BJ (cell line): ENCODE measurements around the gene AHI1. TPM values are rescaled to one million over a fixed set of nuclear protein-coding genes. Genes with fewer than 3 reads are reported as not detected.
A peak's percentile ranks its signal among the peaks of the same experiment; 100 is the strongest.

Experiments used
- CTCF ChIA-PET: fragments of 350-600 bp; formaldehyde crosslinking; extraction: SDS; loops from one replicate; lab custom pipeline; 2021; ENCODE audit warnings: antibody characterized with exemption, inconsistent platforms; lab: Yijun Ruan, JAX
- POLR2A ChIA-PET: fragments of 300-600 bp; sonication (Branson Sonifier 250); formaldehyde crosslinking; extraction: SDS; loops from one replicate; lab custom pipeline; 2021; ENCODE audit warnings: antibody characterized with exemption; lab: Charles Lee
- DNase-seq: peaks from one replicate; pipeline ENCODE4 v3.0.0-alpha.2; 2011; ENCODE audit warnings: low read depth
- H3K27me3 ChIP-seq: 2 replicates; pipeline ENCODE4 v1.6.0; 2011; ENCODE audit warnings: low read length; ENCODE audit not compliant: control insufficient read depth, insufficient read depth
- H3K36me3 ChIP-seq: 2 replicates; pipeline ENCODE4 v1.5.1; 2011; ENCODE audit warnings: low read length; ENCODE audit not compliant: control insufficient read depth, insufficient read depth
- H3K4me3 ChIP-seq: 2 replicates; pipeline ENCODE4 v1.5.1; 2011; ENCODE audit warnings: low read depth, mild to moderate bottlenecking, control low read depth, low read length
- CTCF ChIP-seq: IDR thresholded peaks from 2 replicates; pipeline ENCODE4 v1.5.1; 2011; ENCODE audit warnings: low read depth, mild to moderate bottlenecking, control low read depth, inconsistent platforms, low read length, moderate library complexity; ENCODE audit not compliant: insufficient read depth
- polyA plus RNA-seq: library from polyadenylated mRNA; depleted of rRNA; stranded (reverse); fragments of >200 nt; gene quantifications from 2 replicates; pipeline ENCODE4 v1.2.3, GENCODE V29; 2011

The AHI1 gene
- polyA plus RNA-seq, 1 experiment = 7.9 TPM

DNA sequence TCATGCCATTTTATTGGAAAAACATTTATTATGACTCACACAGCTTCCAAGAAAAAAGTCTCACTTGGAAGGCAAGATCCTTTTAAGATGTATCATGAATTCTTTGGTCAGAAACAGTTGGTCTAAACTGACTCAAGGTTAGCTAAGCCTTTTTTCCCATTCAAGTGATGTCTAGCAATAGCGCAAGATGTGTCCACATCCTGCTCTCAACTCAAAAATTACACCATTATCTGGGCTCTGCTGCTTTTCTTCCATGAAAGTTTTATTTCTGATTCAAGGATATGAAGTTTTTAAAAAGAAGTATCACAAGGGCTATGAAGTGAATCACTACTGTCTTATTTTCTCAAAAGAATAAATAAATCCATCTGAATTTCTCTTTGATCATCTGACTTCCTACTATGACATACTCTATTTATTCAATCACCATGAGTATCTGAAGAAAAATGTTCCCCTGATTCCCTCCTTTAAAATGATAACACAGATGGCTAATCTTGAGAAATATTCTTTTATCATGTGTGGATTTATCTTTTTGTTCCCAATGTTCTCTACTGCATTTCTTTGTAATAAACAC, 139.2 kb downstream of the AHI1 start:
- CTCF ChIA-PET = no interaction called here

DNA sequence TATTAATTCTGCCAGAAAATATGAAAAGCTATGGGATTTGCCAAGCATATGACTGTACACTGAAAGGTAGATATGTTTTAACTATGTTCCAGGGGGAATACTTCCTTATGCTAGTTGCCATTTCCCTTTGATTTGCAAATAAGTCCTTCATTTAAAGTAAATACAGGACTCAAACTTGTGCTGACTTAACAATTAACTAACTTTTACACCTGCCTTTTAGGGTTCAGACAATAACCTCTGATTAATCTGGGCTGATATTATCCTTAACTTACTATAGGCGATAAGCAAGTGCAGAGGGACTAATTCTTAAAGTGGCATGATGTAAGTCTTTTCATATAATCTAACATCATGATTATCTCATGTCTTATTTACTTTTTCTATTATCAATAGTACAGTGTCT, 143.1 kb downstream of the AHI1 start:
- DNase-seq = no peak
- no peak overlapping the region for H3K4me3 ChIP-seq
- ChIA-PET CTCF (no interaction called here), POLR2A (no interaction called here)
- H3K36me3 ChIP-seq = no peaks in the 10 kb centered on the region
- no peak for TF ChIP-seq CTCF
- H3K27me3 ChIP-seq = no peaks in the 10 kb centered on the region

More for the DNA sequence above, 139.2 kb downstream of the AHI1 start:
- H3K27me3 ChIP-seq = no peaks in the 10 kb centered on the region
- H3K36me3 ChIP-seq = no peaks in the 10 kb centered on the region
- no peak for TF ChIP-seq CTCF
- peak; percentile 86 for DNase-seq
- POLR2A ChIA-PET = no interaction called here
- H3K4me3 ChIP-seq = no peak overlapping the region

GRCh38 chr6:135353113-135353512, 144.4 kb downstream of the AHI1 start:
- POLR2A ChIA-PET = no interaction called here

GRCh38 chr6:135351635-135352034, 145.9 kb downstream of the AHI1 start:
- Histone ChIP-seq H3K4me3 (no peak overlapping the region), H3K36me3 (no peaks in the 10 kb centered on the region), H3K27me3 (no peaks in the 10 kb centered on the region)
- ChIA-PET POLR2A (no interaction called here), CTCF (no interaction called here)
- no peak for DNase-seq
- TF ChIP-seq CTCF = no peak

More at GRCh38 chr6:135353113-135353512, 144.4 kb downstream of the AHI1 start:
- Histone ChIP-seq H3K36me3 (no peaks in the 10 kb centered on the region), H3K27me3 (no peaks in the 10 kb centered on the region), H3K4me3 (no peak overlapping the region)
- no peak for DNase-seq
- no peak for TF ChIP-seq CTCF
- CTCF ChIA-PET = no interaction called here

- POLR2A ChIA-PET = no interaction called here
These were observed 149.7 kb downstream of the AHI1 start for GRCh38 chr6:135347887-135348286.

More at GRCh38 chr6:135347887-135348286, 149.7 kb downstream of the AHI1 start:
- CTCF ChIA-PET = interaction anchor here (0.6 kb wide), 1 partner anchor 12 kb away, joined by 3 read pairs; no protein-coding TSS in a partner anchor
- Histone ChIP-seq H3K36me3 (no peaks in the 10 kb centered on the region), H3K4me3 (no peak overlapping the region), H3K27me3 (no peaks in the 10 kb centered on the region)
- TF ChIP-seq CTCF = no peak
- DNase-seq = no peak
